Glutamatergic neuron (in vitro differentiated cells): Measurements from ENCODE around the gene LIPC. TPM values are rescaled to one million over a fixed set of nuclear protein-coding genes. Genes with fewer than 3 reads are reported as not detected.

Experiments
- DNase-seq: peaks from one replicate; pipeline ENCODE4 v3.0.0; 2022
- H3K27ac Mint-ChIP-seq: one replicate; pipeline ENCODE4 v1.8.0; 2020; ENCODE audit warnings: mild to moderate bottlenecking, mixed read lengths, inconsistent platforms; ENCODE audit not compliant: unreplicated experiment
- H3K27me3 Mint-ChIP-seq: one replicate; pipeline ENCODE4 v1.8.0; 2020; ENCODE audit warnings: mild to moderate bottlenecking, moderate library complexity, mixed read lengths, inconsistent platforms; ENCODE audit not compliant: unreplicated experiment
- H3K36me3 Mint-ChIP-seq: one replicate; pipeline ENCODE4 v1.8.0; 2020; ENCODE audit warnings: mild to moderate bottlenecking, mixed read lengths, inconsistent platforms; ENCODE audit not compliant: unreplicated experiment
- H3K4me1 Mint-ChIP-seq: one replicate; pipeline ENCODE4 v1.8.0; 2020; ENCODE audit warnings: mild to moderate bottlenecking, low read depth, mixed read lengths, inconsistent platforms; ENCODE audit not compliant: unreplicated experiment
- H3K4me3 Mint-ChIP-seq: one replicate; pipeline ENCODE4 v1.8.0; 2020; ENCODE audit warnings: mild to moderate bottlenecking, mixed read lengths, inconsistent platforms; ENCODE audit not compliant: unreplicated experiment
- H3K9me3 Mint-ChIP-seq: one replicate; pipeline ENCODE4 v1.8.0; 2020; ENCODE audit warnings: mild to moderate bottlenecking, moderate library complexity, mixed read lengths, inconsistent platforms; ENCODE audit not compliant: unreplicated experiment
- total RNA-seq: library from RNA; stranded (reverse); fragmentation: NEBNext Ultra II Directional; extraction: Animal tissue kit (Norgen Biotek cat#: 25700); gene quantifications from one replicate; pipeline ENCODE4 v1.2.1, GENCODE V29; 2021; ENCODE audit not compliant: unreplicated experiment
- TF ChIP-seq, protein P1 (sequence below): fragments of 200-600 bp; sonication (generic); IDR thresholded peaks from one replicate; pipeline ENCODE4 v1.5.0; 2021; ENCODE audit not compliant: partially characterized antibody, unreplicated experiment

The LIPC gene
- total RNA-seq, 1 donor from 2014 or later = not detected

DNA sequence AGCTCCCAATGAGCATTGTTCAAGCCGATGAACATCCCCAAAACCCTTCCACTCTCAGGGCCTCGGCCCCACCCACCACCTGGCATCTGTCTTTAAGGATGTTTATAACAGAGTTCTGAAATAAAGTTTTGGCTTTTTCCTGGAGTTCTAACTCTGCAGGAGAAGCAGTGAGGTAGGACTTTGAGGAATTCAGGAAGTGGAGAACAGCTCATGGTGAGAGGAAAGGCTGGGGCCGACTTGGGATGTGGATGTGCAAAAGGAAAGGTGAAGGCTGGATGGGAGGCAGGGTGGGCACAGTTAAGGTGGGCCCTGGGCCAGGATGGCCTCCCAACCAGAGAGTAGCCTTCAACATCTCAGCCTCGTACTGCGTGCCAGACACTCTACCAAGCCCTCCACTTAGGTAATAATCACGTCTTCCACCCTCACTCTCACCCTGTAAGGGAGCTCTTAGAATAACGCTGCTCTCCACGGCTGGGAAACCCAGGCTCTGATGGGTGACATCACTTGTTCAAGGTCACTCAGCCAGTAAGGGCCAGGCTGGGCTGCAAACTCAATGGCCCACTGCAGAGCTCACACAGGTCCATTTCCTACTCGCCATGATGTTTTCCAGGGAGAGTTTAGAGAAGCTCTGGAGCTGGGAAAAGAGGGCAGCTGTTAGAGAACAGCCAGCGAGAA lies 28.5 kb downstream of the LIPC start:
- TF ChIP-seq, protein P1, sequence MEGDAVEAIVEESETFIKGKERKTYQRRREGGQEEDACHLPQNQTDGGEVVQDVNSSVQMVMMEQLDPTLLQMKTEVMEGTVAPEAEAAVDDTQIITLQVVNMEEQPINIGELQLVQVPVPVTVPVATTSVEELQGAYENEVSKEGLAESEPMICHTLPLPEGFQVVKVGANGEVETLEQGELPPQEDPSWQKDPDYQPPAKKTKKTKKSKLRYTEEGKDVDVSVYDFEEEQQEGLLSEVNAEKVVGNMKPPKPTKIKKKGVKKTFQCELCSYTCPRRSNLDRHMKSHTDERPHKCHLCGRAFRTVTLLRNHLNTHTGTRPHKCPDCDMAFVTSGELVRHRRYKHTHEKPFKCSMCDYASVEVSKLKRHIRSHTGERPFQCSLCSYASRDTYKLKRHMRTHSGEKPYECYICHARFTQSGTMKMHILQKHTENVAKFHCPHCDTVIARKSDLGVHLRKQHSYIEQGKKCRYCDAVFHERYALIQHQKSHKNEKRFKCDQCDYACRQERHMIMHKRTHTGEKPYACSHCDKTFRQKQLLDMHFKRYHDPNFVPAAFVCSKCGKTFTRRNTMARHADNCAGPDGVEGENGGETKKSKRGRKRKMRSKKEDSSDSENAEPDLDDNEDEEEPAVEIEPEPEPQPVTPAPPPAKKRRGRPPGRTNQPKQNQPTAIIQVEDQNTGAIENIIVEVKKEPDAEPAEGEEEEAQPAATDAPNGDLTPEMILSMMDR = no peak
- Mint-ChIP-seq H3K27me3 (no peaks in the 10 kb centered on the region), H3K9me3 (peaks cover 1% of the 10 kb centered on the region), H3K27ac (no peak overlapping the region), H3K4me1 (no peaks in the 10 kb centered on the region), H3K4me3 (no peak overlapping the region), H3K36me3 (no peaks in the 10 kb centered on the region)
- DNase-seq = no peak

DNA sequence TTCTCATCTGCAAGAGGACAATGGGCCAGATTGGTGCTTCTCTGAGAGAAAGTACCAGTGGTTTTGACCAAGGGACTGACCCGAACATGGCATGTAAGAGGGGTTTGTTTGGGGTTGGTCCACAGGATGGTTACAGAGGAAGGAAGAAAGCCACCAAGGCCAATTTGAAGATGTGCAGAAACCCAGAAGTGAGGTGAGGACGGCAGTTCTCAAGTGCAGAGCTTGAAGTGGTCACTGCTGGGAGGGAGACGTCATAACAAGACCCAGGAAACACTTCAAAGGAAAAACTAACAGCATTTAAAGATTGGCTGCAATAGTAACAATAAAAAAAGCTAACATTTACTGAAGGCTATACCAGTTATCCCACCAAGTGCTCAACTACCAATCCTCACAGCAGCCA lies 29.1 kb downstream of the LIPC start:
- H3K4me3 Mint-ChIP-seq = no peak overlapping the region
- no peaks in the 10 kb centered on the region for H3K4me1 Mint-ChIP-seq
- no peaks in the 10 kb centered on the region for H3K36me3 Mint-ChIP-seq
- DNase-seq = no peak
- H3K27me3 Mint-ChIP-seq = no peaks in the 10 kb centered on the region
- TF ChIP-seq, protein P1 = no peak
- H3K27ac Mint-ChIP-seq = no peak overlapping the region
- H3K9me3 Mint-ChIP-seq = peaks cover 1% of the 10 kb centered on the region

DNA sequence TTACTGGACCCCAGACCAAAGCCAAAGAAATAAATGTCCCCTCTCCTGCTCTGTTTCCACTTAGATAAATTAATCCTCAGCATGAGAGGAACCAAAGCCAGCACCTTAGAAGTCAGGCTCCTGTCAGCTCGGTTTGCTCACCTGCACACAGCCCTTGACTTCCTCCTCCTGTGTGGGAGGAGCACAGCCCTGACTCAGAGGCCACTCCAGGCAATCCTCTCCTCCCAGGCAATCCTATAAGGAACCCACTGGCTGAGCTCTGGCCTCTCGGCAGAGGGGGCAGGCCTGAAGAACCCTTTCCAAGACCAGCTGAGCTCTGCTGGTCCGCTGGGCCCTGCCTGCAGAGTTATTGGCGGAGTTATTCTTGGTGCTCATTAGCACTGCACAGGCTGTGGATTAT lies 30.8 kb downstream of the LIPC start:
- Mint-ChIP-seq H3K27ac (no peak overlapping the region), H3K4me3 (no peak overlapping the region), H3K9me3 (no peaks in the 10 kb centered on the region), H3K36me3 (no peaks in the 10 kb centered on the region), H3K4me1 (no peaks in the 10 kb centered on the region), H3K27me3 (no peaks in the 10 kb centered on the region)
- DNase-seq = no peak
- TF ChIP-seq, protein P1 = no peak

DNA sequence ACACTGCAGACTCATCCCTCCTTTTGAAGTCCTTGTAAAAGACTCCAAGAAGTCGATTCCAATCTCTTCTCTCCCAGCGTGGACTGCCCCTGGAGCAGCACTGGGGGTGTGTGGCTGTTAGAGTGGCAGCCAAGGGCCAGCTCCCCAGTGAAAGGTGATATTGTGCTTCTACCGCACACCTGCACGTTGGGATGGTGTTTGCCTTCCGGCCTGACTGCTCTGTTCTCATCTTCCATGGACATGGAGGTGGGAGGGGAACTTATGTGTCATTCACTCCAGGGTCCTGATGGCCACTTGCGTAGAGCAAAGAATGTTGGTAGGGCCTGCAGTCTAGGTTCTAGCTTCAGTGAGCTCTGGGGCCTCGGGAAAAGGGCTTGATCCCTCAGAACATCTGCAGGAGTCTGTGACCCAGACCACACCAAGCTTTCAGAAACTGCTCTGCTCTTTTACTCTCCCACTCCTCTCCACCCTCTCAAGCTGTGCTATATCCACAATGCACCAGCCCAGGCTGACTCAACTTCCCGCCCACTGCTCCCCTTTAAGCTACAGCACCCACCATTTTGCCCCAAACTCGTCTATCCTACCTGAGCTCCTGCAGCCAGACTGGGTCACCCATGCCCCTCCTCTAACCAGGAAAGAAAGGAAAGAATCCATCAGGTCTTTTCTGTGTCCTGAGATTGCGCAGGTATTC lies 31.3 kb downstream of the LIPC start:
- Mint-ChIP-seq H3K36me3 (no peaks in the 10 kb centered on the region), H3K27me3 (no peaks in the 10 kb centered on the region), H3K4me3 (no peak overlapping the region), H3K4me1 (no peaks in the 10 kb centered on the region), H3K9me3 (no peaks in the 10 kb centered on the region), H3K27ac (no peak overlapping the region)
- no peak for DNase-seq
- TF ChIP-seq, protein P1 = no peak
